ENCODE measurements around the gene MAPKAPK2.

DNA sequence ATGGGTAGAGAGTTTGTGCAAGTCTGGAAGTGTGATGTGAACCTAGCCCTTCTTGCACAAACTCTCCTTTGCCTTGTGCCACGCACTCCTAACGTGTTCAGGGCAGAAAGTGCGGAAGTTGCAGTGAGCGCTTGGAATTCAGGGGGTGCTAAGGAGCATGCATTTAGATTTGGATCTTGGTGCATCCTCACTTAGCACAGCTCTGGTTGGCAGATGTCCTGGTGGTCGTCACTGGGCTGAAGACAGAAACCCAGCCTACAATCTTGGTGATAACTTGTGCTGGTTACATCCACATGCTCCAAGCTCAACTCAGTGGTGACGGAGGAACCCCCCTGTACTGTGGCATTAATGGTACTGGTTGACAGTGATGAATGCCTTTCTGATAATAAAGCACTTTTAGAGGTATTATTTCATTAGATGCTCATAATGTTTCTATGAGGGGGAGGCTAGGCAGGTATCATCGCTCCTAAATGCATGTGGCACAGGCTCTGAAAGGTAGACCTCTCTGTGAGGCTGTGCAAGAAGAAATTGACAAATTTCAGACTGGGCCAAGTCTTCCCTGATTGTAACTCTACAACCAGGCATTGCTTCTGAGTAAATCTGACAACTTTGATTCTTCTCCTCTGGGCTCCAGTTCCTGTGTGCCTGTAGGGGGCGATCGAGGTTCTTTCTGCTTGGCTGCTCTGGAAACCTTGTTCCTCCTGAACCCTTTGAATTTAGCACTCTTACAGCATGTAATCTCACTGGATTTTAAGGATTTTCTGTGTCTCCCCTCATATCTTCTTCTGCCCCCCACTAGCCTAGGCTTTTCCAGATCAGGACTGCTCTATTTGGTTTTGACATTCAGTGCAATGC is 40.6 kb downstream of the MAPKAPK2 start:
- TF ChIP-seq EZH2phosphoT487 (IDR thresholded peaks at IDR 0.05; ENCODE audit: low read depth, severe bottlenecking, unreplicated experiment) (no peak), EZH2 (IDR thresholded peaks at IDR 0.05; ENCODE audit: borderline replicate concordance) (no peak)
- TF ChIP-seq, protein P1, sequence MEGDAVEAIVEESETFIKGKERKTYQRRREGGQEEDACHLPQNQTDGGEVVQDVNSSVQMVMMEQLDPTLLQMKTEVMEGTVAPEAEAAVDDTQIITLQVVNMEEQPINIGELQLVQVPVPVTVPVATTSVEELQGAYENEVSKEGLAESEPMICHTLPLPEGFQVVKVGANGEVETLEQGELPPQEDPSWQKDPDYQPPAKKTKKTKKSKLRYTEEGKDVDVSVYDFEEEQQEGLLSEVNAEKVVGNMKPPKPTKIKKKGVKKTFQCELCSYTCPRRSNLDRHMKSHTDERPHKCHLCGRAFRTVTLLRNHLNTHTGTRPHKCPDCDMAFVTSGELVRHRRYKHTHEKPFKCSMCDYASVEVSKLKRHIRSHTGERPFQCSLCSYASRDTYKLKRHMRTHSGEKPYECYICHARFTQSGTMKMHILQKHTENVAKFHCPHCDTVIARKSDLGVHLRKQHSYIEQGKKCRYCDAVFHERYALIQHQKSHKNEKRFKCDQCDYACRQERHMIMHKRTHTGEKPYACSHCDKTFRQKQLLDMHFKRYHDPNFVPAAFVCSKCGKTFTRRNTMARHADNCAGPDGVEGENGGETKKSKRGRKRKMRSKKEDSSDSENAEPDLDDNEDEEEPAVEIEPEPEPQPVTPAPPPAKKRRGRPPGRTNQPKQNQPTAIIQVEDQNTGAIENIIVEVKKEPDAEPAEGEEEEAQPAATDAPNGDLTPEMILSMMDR (IDR thresholded peaks at IDR 0.05; ENCODE audit: poor library complexity), result peak; percentile 55

All from hepatocyte (in vitro differentiated cells).